SK-N-SH (cell line): ENCODE data around the gene FHIP1B. TPM values are rescaled to one million over a fixed set of nuclear protein-coding genes. Genes with fewer than 3 reads are reported as not detected.
"Not testable (repeated sequence)": the region's sequence is repeated elsewhere in the genome, so short reads cannot be mapped to it uniquely, and the experiment has no call there.

Experiments
- CTCF ChIA-PET: fragments of 300-600, 350-600 bp; formaldehyde crosslinking; extraction: SDS; loops from one replicate; lab custom pipeline; 2021; lab: Yijun Ruan, JAX
- POLR2A ChIA-PET: fragments of 350-600 bp; sonication (Branson Sonifier 250); formaldehyde crosslinking; extraction: SDS; loops from one replicate; lab custom pipeline; 2020; ENCODE audit warnings: antibody characterized with exemption, inconsistent platforms; lab: Yijun Ruan, JAX
- DNase-seq: peaks from one replicate; pipeline ENCODE4 v3.0.0; 2012
- H2AFZ ChIP-seq: fragments of 200-600 bp; sonication (generic); 2 replicates; pipeline ENCODE4 v1.8.1; 2016; ENCODE audit warnings: antibody characterized with exemption, mild to moderate bottlenecking, low read depth
- H3F3A ChIP-seq: fragments of 200-600 bp; sonication (generic); replicated peaks from 2 replicates; pipeline ENCODE3; 2016; ENCODE audit warnings: antibody characterized with exemption, mild to moderate bottlenecking; ENCODE audit not compliant: insufficient read depth
- H3K27ac ChIP-seq, 2 experiments: fragments of 200-500 bp in 1 of 2; fragments of 200-600 bp in 1 of 2; sonication (Bioruptor generic) in 1 of 2; sonication (generic), shearing (Covaris generic) in 1 of 2; 2 replicates each; pipeline versions ENCODE4 v1.5.1 to v1.6.1; 2014 to 2016; ENCODE audit warnings: low read depth in 2 of 2, inconsistent platforms in 1 of 2, low read length in 1 of 2, mild to moderate bottlenecking in 1 of 2, mixed read lengths in 1 of 2
- H3K27me3 ChIP-seq: fragments of 200-600 bp; sonication (generic), shearing (Covaris generic); 2 replicates; pipeline ENCODE4 v1.6.1; 2016; ENCODE audit warnings: mixed run types; ENCODE audit not compliant: insufficient read depth
- H3K36me3 ChIP-seq, 2 experiments: fragments of 200-500 bp in 1 of 2; fragments of 200-600 bp in 1 of 2; sonication (Bioruptor generic) in 1 of 2; sonication (generic) in 1 of 2; replicated peaks in 1 of 2; 2 replicates each; pipeline versions ENCODE3 to v1.5.1; 2014 to 2016; ENCODE audit warnings: low read length in 1 of 2, mild to moderate bottlenecking in 1 of 2; ENCODE audit not compliant: insufficient read depth in 2 of 2, control insufficient read depth in 1 of 2
- H3K4me1 ChIP-seq, 2 experiments: fragments of 200-500 bp in 1 of 2; fragments of 200-600 bp in 1 of 2; sonication (Bioruptor generic) in 1 of 2; sonication (generic), shearing (Covaris generic) in 1 of 2; 2 replicates each; pipeline versions ENCODE4 v1.5.1 to v1.6.1; 2014 to 2016; ENCODE audit warnings: low read depth in 1 of 2, low read length in 1 of 2, mixed run types in 1 of 2; ENCODE audit not compliant: insufficient read depth in 2 of 2, control insufficient read depth in 1 of 2
- H3K4me2 ChIP-seq: fragments of 200-600 bp; sonication (generic), shearing (Covaris generic); 2 replicates; pipeline ENCODE4 v1.6.1; 2017; ENCODE audit warnings: mixed run types
- H3K4me3 ChIP-seq, 2 experiments: fragments of 200-500 bp in 1 of 2; fragments of 200-600 bp in 1 of 2; sonication (Bioruptor generic) in 1 of 2; sonication (generic), shearing (Covaris generic) in 1 of 2; 2 replicates each; pipeline versions ENCODE4 v1.5.1 to v1.8.1; 2014 to 2016; ENCODE audit warnings: low read depth in 2 of 2, inconsistent platforms in 1 of 2, low read length in 1 of 2, mild to moderate bottlenecking in 1 of 2, mixed read lengths in 1 of 2, moderate library complexity in 1 of 2
- H3K79me2 ChIP-seq: fragments of 200-600 bp; sonication (generic); 2 replicates; pipeline ENCODE4 v1.8.1; 2017; ENCODE audit warnings: mild to moderate bottlenecking; ENCODE audit not compliant: insufficient read depth
- H3K9ac ChIP-seq: fragments of 200-600 bp; sonication (generic); 2 replicates; pipeline ENCODE4 v1.6.1; 2017; ENCODE audit warnings: mixed run types
- H3K9me2 ChIP-seq: fragments of 200-600 bp; sonication (generic); 2 replicates; pipeline ENCODE4 v1.6.1; 2017; ENCODE audit warnings: mixed run types
- H3K9me3 ChIP-seq: fragments of 200-600 bp; sonication (generic); 2 replicates; pipeline ENCODE4 v1.6.1; 2017; ENCODE audit warnings: mixed run types, mild to moderate bottlenecking, moderate library complexity
- H4K20me1 ChIP-seq: fragments of 200-600 bp; sonication (generic); 2 replicates; pipeline ENCODE4 v1.6.1; 2017; ENCODE audit warnings: mild to moderate bottlenecking, mixed run types; ENCODE audit not compliant: insufficient read depth
- EP300 ChIP-seq, 2 experiments: IDR thresholded peaks; 2 replicates each; pipeline versions ENCODE4 v1.4.0 to v1.6.1; 2012; ENCODE audit warnings: borderline replicate concordance in 1 of 2, low read depth in 1 of 2, low read length in 1 of 2
- EZH2phosphoT487 ChIP-seq: fragments of 200-600 bp; sonication (generic); IDR thresholded peaks from 2 replicates; pipeline ENCODE4 v1.6.1; 2017; ENCODE audit warnings: low read depth, mixed run types, mild to moderate bottlenecking, antibody characterized with exemption, moderate library complexity, borderline replicate concordance
- FOSL2 ChIP-seq: IDR thresholded peaks from 2 replicates; pipeline ENCODE4 v1.4.0; 2012; ENCODE audit warnings: low read depth, mild to moderate bottlenecking, moderate library complexity, borderline replicate concordance
- FOXJ3 ChIP-seq: sonication (generic); formaldehyde crosslinking; IDR thresholded peaks from 2 replicates; pipeline ENCODE4 v1.5.1; 2020; ENCODE audit warnings: mild to moderate bottlenecking, missing genetic modification reagents
- FOXM1 ChIP-seq: IDR thresholded peaks from 2 replicates; pipeline ENCODE4 v1.4.0; 2012; ENCODE audit warnings: low read depth, mild to moderate bottlenecking
- JUND ChIP-seq: IDR thresholded peaks from 2 replicates; pipeline ENCODE4 v1.4.0; 2012
- MEF2A ChIP-seq: IDR thresholded peaks from 2 replicates; pipeline ENCODE4 v1.4.0; 2012; ENCODE audit warnings: low read depth, borderline replicate concordance
- NFIC ChIP-seq: IDR thresholded peaks from 2 replicates; pipeline ENCODE4 v1.4.0; 2012; ENCODE audit warnings: borderline replicate concordance
- POLR2AphosphoS5 ChIP-seq: IDR thresholded peaks from 2 replicates; pipeline ENCODE4 v1.6.1; 2012; ENCODE audit warnings: low read depth, low read length
- RFX5 ChIP-seq: IDR thresholded peaks from 2 replicates; pipeline ENCODE4 v1.6.1; 2012; ENCODE audit warnings: mild to moderate bottlenecking, improper control_type of control experiment, low read length
- RXRA ChIP-seq: IDR thresholded peaks from 2 replicates; pipeline ENCODE4 v1.4.0; 2012; ENCODE audit warnings: low read depth, mild to moderate bottlenecking, borderline replicate concordance
- TCF12 ChIP-seq: IDR thresholded peaks from 2 replicates; pipeline ENCODE4 v1.4.0; 2012
- WGBS: methylation state at CpG from one replicate; pipeline ENCODE4 v1.1.6; 2017; ENCODE audit warnings: low lambda C conversion rate; 5-methylcytosine and 5-hydroxymethylcytosine counted together
- polyA plus RNA-seq, 3 experiments: library from polyadenylated mRNA; depleted of rRNA; stranded (reverse); fragments of >200 nt; gene quantifications; 2 replicates each; pipeline ENCODE4 v1.2.3, GENCODE V29; 2012
- TF ChIP-seq, protein P1 (sequence below): fragments of 200-600 bp; sonication (generic); IDR thresholded peaks from 2 replicates; pipeline ENCODE4 v1.6.1; 2017; ENCODE audit warnings: antibody characterized with exemption, mild to moderate bottlenecking, moderate library complexity
- TF ChIP-seq, protein P2 (sequence below): IDR thresholded peaks from 2 replicates; pipeline ENCODE4; 2012
- TF ChIP-seq, protein P3 (sequence below): fragments of 150-350 bp; IDR thresholded peaks from 2 replicates; pipeline ENCODE4 v1.6.1; 2016; ENCODE audit warnings: mild to moderate bottlenecking, low read depth, low read length

Gene FHIP1B
- polyA plus RNA-seq, 1 of the 3 experiments (the other 2 are of a cell fraction), result 26.3 TPM

DNA sequence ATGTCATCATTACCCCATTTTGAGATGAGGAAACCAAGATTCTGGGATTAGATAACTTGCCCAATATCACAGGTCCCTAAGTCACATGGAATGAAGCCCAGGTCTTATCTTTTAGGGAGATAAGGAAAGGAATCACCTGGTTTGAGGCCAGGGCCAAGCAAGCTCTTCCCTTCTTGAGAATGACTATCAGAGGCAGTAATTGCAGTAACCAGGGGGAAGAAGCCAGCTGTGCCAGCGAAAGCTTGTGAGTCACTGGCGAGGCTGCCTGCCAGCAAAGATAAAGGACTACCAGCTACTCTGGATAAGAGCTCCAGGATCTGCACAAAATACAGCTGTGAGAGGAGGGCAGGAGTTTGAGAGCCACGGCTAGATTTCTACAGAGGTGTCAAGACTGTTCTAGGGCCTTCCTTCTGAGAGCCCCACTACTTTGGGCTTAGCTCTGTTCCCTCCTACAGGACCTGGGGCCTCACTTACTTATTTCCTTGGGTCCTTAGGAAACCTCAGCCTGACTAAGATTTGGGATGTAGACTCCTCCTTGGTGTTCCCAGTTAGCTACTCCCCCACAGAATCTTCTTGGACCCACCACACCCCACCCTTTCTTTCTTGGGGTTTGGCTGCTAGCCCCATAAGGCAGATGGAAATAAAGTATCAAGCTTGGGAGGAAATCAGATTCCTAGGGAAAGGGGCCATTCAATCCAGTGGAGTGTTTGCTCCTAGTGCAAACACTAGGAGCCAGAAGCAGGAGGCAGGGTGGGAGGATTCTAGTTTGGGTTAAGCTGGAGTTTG is 15.5 kb upstream of the FHIP1B start:
- no peaks in the 10 kb centered on the region for H3F3A ChIP-seq
- no peak overlapping the region for H2AFZ ChIP-seq
- H3K9me2 ChIP-seq, result no peaks in the 10 kb centered on the region
- no peak overlapping the region for H3K4me3 ChIP-seq
- peaks cover 15% of the 10 kb centered on the region; the same call in 1 of the 2 replicates for H3K27me3 ChIP-seq
- no peak overlapping the region for H3K27ac ChIP-seq
- H3K79me2 ChIP-seq, result no peaks in the 10 kb centered on the region
- 6% methylated on average over 2 of the region's 3 CpGs for WGBS
- no peaks in the 10 kb centered on the region; a peak in 1 of 4 replicates for H3K4me1 ChIP-seq
- TF ChIP-seq FOXM1 (no peak), MEF2A (no peak), FOXJ3 (CRISPR knock-in tag) (no peak), JUND (peak; percentile 22), EP300 (IDR thresholded peaks at IDR 0.05; ENCODE audit: borderline replicate concordance in 1 of 2, low read depth in 1 of 2, low read length in 1 of 2) (no peak), FOSL2 (peak; percentile 44), NFIC (peak; percentile 56), POLR2AphosphoS5 (no peak), EZH2phosphoT487 (no peak), RXRA (no peak), RFX5 (no peak), TCF12 (peak; percentile 35; the same call in 1 of the 2 replicates)
- TF ChIP-seq, protein P1, sequence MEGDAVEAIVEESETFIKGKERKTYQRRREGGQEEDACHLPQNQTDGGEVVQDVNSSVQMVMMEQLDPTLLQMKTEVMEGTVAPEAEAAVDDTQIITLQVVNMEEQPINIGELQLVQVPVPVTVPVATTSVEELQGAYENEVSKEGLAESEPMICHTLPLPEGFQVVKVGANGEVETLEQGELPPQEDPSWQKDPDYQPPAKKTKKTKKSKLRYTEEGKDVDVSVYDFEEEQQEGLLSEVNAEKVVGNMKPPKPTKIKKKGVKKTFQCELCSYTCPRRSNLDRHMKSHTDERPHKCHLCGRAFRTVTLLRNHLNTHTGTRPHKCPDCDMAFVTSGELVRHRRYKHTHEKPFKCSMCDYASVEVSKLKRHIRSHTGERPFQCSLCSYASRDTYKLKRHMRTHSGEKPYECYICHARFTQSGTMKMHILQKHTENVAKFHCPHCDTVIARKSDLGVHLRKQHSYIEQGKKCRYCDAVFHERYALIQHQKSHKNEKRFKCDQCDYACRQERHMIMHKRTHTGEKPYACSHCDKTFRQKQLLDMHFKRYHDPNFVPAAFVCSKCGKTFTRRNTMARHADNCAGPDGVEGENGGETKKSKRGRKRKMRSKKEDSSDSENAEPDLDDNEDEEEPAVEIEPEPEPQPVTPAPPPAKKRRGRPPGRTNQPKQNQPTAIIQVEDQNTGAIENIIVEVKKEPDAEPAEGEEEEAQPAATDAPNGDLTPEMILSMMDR, result no peak
- TF ChIP-seq, protein P2, sequence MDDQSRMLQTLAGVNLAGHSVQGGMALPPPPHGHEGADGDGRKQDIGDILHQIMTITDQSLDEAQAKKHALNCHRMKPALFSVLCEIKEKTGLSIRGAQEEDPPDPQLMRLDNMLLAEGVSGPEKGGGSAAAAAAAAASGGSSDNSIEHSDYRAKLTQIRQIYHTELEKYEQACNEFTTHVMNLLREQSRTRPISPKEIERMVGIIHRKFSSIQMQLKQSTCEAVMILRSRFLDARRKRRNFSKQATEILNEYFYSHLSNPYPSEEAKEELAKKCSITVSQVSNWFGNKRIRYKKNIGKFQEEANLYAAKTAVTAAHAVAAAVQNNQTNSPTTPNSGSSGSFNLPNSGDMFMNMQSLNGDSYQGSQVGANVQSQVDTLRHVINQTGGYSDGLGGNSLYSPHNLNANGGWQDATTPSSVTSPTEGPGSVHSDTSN, result 0 out of 2 replicates have a peak, but pooled peaks have one; percentile 6
- TF ChIP-seq, protein P3, sequence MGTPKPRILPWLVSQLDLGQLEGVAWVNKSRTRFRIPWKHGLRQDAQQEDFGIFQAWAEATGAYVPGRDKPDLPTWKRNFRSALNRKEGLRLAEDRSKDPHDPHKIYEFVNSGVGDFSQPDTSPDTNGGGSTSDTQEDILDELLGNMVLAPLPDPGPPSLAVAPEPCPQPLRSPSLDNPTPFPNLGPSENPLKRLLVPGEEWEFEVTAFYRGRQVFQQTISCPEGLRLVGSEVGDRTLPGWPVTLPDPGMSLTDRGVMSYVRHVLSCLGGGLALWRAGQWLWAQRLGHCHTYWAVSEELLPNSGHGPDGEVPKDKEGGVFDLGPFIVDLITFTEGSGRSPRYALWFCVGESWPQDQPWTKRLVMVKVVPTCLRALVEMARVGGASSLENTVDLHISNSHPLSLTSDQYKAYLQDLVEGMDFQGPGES, result no peak
- TF ChIP-seq, all 33 proteins: peak for 5
- H3K4me2 ChIP-seq, result no peak overlapping the region
- no peak overlapping the region for H3K9ac ChIP-seq
- peak; percentile 38 for DNase-seq
- POLR2A ChIA-PET, result no interaction called here
- no peaks in the 10 kb centered on the region for H3K36me3 ChIP-seq
- CTCF ChIA-PET, result interaction anchor here (0.8 to 5.6 kb wide), 22 partner anchors 11 to 563 kb away, joined by 3 to 82 read pairs (median 5); partner anchors contain the start of genes CAVIN3 and CCKBR
- no peaks in the 10 kb centered on the region for H4K20me1 ChIP-seq
- no peaks in the 10 kb centered on the region for H3K9me3 ChIP-seq

DNA sequence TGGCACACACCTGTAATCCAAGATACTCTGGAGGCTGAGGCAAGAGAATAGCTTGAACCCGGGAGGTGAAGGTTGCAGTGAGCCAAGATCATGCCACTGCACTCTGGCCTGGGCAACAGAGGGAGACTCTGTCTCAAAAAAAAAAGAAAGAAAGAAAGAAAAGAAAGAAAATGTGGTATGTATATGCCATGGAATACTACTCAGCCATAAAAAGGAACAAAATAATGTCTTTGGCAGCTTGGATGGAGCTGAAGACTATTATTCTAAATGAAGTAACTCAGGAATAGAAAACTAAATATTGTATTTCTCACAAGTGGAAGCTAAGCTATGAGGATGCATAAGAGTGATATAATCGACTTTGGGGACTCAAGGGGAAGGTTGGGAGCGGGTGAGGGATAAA is 14.5 kb upstream of the FHIP1B start:
- H3K9me3 ChIP-seq, H3K27ac ChIP-seq, H3K9me2 ChIP-seq, H3K36me3 ChIP-seq, H3F3A ChIP-seq, POLR2A ChIA-PET, H3K4me1 ChIP-seq, H2AFZ ChIP-seq, H4K20me1 ChIP-seq, H3K4me3 ChIP-seq, H3K4me2 ChIP-seq, H3K9ac ChIP-seq, DNase-seq, H3K79me2 ChIP-seq: not testable (repeated sequence)
- CTCF ChIA-PET, result interaction anchor here (3.8 to 5.6 kb wide), 3 partner anchors 68 to 114 kb away, joined by 36 to 82 read pairs (median 50); no protein-coding TSS in a partner anchor
- peaks cover 22% of the 10 kb centered on the region; the same call in 1 of the 2 replicates for H3K27me3 ChIP-seq
- 19% methylated on average over 3 of the region's 3 CpGs for WGBS
